Activated CD8-positive, alpha-beta T cell treated with anti-CD3 and anti-CD28 coated beads for 36 hours (primary cell): ENCODE results near the gene SIX4. TPM values are rescaled to one million over a fixed set of nuclear protein-coding genes. Genes with fewer than 3 reads are reported as not detected.

Experiments
- ATAC-seq: fragments of 200-7000 bp; cut with Tn5 transposase; one replicate; pipeline ENCODE4 v1.10.0; 2021; ENCODE audit warnings: mild to moderate bottlenecking, moderate library complexity
- CTCF ChIA-PET: fragments of 350-600 bp; sonication (Branson Sonifier 250); formaldehyde crosslinking; loops from one replicate; lab custom pipeline; 2021; ENCODE audit warnings: antibody characterized with exemption; lab: Charles Lee
- POLR2A ChIA-PET: fragments of 350-600 bp; sonication (Branson Sonifier 250); formaldehyde crosslinking; loops from one replicate; lab custom pipeline; 2021; ENCODE audit warnings: antibody characterized with exemption; lab: Charles Lee
- DNase-seq: peaks from one replicate; pipeline ENCODE4 v3.0.0-alpha.2; 2020
- H3K27ac Mint-ChIP-seq: one replicate; pipeline ENCODE4 v1.8.0; 2021; ENCODE audit warnings: mild to moderate bottlenecking, mixed read lengths
- H3K27me3 Mint-ChIP-seq: one replicate; pipeline ENCODE4 v1.8.0; 2021; ENCODE audit warnings: mixed read lengths
- H3K36me3 Mint-ChIP-seq: one replicate; pipeline ENCODE4 v1.8.0; 2021; ENCODE audit warnings: low read depth, mixed read lengths
- H3K4me1 Mint-ChIP-seq: one replicate; pipeline ENCODE4 v1.8.0; 2021; ENCODE audit warnings: low read depth, mixed read lengths
- H3K4me3 Mint-ChIP-seq: one replicate; pipeline ENCODE4 v1.8.0; 2021; ENCODE audit warnings: mild to moderate bottlenecking, moderate library complexity, mixed read lengths
- H3K9me3 Mint-ChIP-seq: one replicate; pipeline ENCODE4 v1.8.0; 2021; ENCODE audit warnings: mixed read lengths
- intact Hi-C: fragments of 100-400 bp; cut with micrococcal nuclease; formaldehyde crosslinking; loops from one replicate; pipeline ENCODE4 v1.10.0; 2022
- total RNA-seq, 2 experiments: library from RNA; stranded (reverse); gene quantifications; one replicate each; pipeline ENCODE4 v1.2.3, GENCODE V29; 2021
- TF ChIP-seq, protein P1 (sequence below): fragments of 200-600 bp; IDR thresholded peaks from one replicate; pipeline ENCODE4 v1.8.0; 2022; ENCODE audit warnings: antibody characterized with exemption, mild to moderate bottlenecking

SIX4 gene
- total RNA-seq, 2 experiments from 2014 or later = not detected

DNA sequence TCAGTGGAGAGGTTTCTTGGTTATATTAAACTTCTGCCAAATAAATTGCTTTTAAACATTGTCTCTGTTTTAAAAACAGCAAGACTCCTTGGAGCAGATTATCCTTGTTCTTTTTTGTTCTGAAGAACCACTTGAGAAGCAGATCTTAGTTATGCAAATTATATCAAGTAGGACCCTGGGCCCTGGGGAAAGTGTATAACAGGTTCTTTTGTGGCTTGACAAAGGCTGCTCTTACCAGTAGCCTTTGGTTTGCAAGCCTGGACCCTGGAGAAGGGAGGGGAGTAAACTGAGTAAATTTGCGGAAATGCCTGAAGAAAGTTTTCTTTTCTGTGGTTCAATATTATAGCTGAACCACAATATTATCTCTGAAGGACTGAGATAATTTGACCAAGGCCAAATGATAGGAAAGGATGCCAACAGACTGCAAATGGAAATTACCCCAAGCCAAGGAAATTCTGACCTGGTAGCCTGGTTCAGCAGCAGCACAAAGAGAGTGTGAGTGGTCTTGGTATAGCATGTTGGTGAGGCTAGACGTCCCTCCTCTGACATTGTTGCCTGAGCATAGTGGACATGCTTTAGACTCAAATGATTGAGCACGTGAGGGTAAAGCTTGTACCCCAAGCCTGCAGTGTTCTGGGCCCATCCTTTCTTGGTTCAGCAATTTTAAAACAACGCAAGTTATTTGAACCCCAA is 44.4 kb downstream of the SIX4 start:
- Mint-ChIP-seq H3K9me3 (no peaks in the 10 kb centered on the region), H3K4me3 (no peak overlapping the region), H3K4me1 (no peaks in the 10 kb centered on the region), H3K27me3 (peaks cover 17% of the 10 kb centered on the region), H3K27ac (no peak overlapping the region), H3K36me3 (no peaks in the 10 kb centered on the region)
- TF ChIP-seq, protein P1, sequence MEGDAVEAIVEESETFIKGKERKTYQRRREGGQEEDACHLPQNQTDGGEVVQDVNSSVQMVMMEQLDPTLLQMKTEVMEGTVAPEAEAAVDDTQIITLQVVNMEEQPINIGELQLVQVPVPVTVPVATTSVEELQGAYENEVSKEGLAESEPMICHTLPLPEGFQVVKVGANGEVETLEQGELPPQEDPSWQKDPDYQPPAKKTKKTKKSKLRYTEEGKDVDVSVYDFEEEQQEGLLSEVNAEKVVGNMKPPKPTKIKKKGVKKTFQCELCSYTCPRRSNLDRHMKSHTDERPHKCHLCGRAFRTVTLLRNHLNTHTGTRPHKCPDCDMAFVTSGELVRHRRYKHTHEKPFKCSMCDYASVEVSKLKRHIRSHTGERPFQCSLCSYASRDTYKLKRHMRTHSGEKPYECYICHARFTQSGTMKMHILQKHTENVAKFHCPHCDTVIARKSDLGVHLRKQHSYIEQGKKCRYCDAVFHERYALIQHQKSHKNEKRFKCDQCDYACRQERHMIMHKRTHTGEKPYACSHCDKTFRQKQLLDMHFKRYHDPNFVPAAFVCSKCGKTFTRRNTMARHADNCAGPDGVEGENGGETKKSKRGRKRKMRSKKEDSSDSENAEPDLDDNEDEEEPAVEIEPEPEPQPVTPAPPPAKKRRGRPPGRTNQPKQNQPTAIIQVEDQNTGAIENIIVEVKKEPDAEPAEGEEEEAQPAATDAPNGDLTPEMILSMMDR = no peak
- POLR2A ChIA-PET = interaction anchor here (1.2 kb wide), 1 partner anchor 31 kb away, joined by 3 read pairs; no protein-coding TSS in a partner anchor
- CTCF ChIA-PET = no interaction called here
- ATAC-seq (no peak), DNase-seq (no peak)
- intact Hi-C loops = no loop called here

DNA sequence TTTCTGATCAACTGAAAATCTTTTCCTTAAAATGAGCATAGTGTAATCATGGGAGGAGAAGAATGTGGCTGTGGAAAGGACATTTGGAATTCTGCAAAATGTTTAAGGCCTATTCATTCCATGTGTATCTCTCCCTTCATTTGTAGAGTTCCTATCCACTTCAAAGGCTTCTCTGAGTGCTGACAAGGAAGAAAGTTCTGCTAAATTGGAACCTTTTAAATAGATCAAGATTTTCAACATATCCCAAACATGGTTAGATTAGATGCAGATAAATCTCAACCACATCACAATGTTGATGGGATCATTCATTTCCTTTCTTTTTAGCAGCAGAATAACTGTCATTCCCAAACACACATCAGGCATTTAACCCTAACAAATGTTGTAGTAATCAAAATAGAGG is 46.5 kb downstream of the SIX4 start:
- CTCF ChIA-PET = interaction anchor here (1.3 kb wide), 1 partner anchor 574 kb away, joined by 3 read pairs; no protein-coding TSS in a partner anchor
- Mint-ChIP-seq H3K4me1 (no peaks in the 10 kb centered on the region), H3K9me3 (no peaks in the 10 kb centered on the region), H3K27me3 (peaks cover 12% of the 10 kb centered on the region), H3K4me3 (no peak overlapping the region), H3K27ac (no peak overlapping the region), H3K36me3 (no peaks in the 10 kb centered on the region)
- POLR2A ChIA-PET = no interaction called here
- TF ChIP-seq, protein P1 = no peak
- no peak for DNase-seq
- ATAC-seq = no peak
- intact Hi-C loops = no loop called here

DNA sequence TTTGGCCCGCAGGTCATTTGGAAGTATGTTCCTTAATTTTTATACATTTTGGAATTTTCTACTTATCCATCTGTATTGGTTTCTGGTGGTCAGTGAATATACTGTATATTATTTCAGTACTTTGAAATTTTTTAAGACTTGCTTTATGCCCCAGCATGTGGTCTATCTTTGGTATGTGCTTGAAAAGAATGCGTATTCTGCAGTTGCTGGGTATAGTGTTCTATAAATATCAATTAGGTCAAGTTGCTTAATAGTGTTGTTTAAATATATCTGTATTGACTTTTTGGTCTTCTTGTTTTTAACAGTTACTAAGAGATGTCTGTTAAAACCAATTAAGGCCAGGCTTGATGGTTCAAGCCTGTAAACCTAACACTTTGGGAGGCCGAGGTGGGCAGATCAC is 53.2 kb downstream of the SIX4 start:
- TF ChIP-seq, protein P1 = no peak
- Mint-ChIP-seq H3K4me1 (no peaks in the 10 kb centered on the region), H3K27me3 (peaks cover 16% of the 10 kb centered on the region), H3K36me3 (no peaks in the 10 kb centered on the region), H3K9me3 (no peaks in the 10 kb centered on the region), H3K4me3 (no peak overlapping the region), H3K27ac (no peak overlapping the region)
- ChIA-PET CTCF (interaction anchor here (0.7 kb wide), 1 partner anchor 55 kb away, joined by 3 read pairs; no protein-coding TSS in a partner anchor), POLR2A (no interaction called here)
- no peak for DNase-seq
- no peak for ATAC-seq
- intact Hi-C loops = no loop called here

DNA sequence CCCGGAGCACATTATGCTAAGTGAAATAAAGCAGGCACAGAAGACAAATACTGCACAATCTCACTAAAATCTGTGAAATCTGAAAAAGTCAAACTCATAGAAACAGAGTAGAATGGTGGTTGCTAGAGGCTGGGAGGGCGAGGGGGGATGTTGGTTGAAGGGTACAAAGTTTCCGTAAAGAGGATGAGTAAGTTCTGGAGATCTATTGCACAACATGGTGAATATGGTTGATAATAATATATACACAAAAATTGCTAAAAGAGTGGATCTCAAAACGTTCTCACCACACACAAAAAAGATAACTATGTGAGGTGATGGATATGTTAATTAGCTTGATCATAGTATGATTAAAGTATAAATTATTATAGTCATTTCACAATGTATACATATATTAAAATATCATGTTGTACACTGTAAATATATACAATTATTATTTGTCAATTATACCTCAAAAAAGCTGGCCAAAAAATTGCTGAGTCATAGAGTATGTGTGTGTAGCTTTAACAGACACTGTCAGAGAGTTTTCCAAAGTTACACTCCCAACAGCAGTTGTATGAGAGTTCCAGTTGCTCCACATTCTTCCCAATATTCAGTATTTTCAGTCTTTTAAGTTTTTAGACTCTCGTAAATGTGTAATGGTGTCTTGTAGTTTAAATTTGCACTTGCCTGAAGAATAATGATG is 55.6 kb downstream of the SIX4 start:
- TF ChIP-seq, protein P1 = no peak
- H3K36me3 Mint-ChIP-seq = no peaks in the 10 kb centered on the region
- no peak overlapping the region for H3K4me3 Mint-ChIP-seq
- DNase-seq = no peak
- H3K4me1 Mint-ChIP-seq = no peaks in the 10 kb centered on the region
- POLR2A ChIA-PET = no interaction called here
- H3K9me3 Mint-ChIP-seq = no peaks in the 10 kb centered on the region
- H3K27ac Mint-ChIP-seq = no peak overlapping the region
- H3K27me3 Mint-ChIP-seq = peaks cover 23% of the 10 kb centered on the region
- CTCF ChIA-PET = no interaction called here
- no peak for ATAC-seq
- intact Hi-C loops = no loop called here

DNA sequence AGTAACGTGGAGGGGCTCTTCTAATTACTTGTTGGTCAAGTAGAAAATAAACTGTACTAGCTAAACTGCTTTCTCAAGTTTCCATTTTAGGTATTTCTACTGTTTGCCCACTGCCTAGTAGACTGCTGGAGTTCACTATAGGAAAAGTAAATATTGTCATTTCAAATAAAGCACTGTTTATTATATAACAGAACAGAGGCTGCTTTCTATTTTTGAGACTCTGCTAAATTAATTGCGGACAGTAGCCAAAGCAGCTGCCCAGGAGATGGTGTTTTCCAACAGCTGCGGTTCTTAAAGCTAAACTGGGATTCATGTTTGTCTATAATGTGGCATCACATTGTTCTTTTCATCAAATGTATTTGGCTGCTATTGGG is 59.0 kb downstream of the SIX4 start:
- TF ChIP-seq, protein P1 = no peak
- ATAC-seq (no peak), DNase-seq (no peak)
- Mint-ChIP-seq H3K9me3 (no peaks in the 10 kb centered on the region), H3K27me3 (peaks cover 45% of the 10 kb centered on the region), H3K4me3 (no peak overlapping the region), H3K27ac (no peak overlapping the region), H3K36me3 (no peaks in the 10 kb centered on the region), H3K4me1 (no peaks in the 10 kb centered on the region)
- POLR2A ChIA-PET = interaction anchor here (0.6 kb wide), 1 partner anchor 19 kb away, joined by 4 read pairs; no protein-coding TSS in a partner anchor
- intact Hi-C loops = no loop called here
- CTCF ChIA-PET = no interaction called here
